Subcutaneous adipose tissue (tissue), 4 donors: ENCODE data around the gene IQCN. TPM values are rescaled to one million over a fixed set of nuclear protein-coding genes. Genes with fewer than 3 reads are reported as not detected.

Experiments used
- total RNA-seq, 4 donors: library from RNA; depleted of rRNA; stranded (reverse); fragments of >200 nt; gene quantifications; one replicate each; pipeline ENCODE4 v1.1.0, GENCODE V29; 2016
- TF ChIP-seq, protein P1 (sequence below): fragments of 450-650 bp; IDR thresholded peaks from one replicate; pipeline ENCODE4 v1.5.1; 2016; ENCODE audit warnings: low read depth, mild to moderate bottlenecking, control low read depth, antibody characterized with exemption, moderate library complexity

Gene IQCN
- total RNA-seq, 4 donors from 2014 or later: 1.3 to 7.9 (median 3.0) TPM

- TF ChIP-seq, protein P1, sequence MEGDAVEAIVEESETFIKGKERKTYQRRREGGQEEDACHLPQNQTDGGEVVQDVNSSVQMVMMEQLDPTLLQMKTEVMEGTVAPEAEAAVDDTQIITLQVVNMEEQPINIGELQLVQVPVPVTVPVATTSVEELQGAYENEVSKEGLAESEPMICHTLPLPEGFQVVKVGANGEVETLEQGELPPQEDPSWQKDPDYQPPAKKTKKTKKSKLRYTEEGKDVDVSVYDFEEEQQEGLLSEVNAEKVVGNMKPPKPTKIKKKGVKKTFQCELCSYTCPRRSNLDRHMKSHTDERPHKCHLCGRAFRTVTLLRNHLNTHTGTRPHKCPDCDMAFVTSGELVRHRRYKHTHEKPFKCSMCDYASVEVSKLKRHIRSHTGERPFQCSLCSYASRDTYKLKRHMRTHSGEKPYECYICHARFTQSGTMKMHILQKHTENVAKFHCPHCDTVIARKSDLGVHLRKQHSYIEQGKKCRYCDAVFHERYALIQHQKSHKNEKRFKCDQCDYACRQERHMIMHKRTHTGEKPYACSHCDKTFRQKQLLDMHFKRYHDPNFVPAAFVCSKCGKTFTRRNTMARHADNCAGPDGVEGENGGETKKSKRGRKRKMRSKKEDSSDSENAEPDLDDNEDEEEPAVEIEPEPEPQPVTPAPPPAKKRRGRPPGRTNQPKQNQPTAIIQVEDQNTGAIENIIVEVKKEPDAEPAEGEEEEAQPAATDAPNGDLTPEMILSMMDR: no peak
Measured at GRCh38 chr19:18262144-18262543, 12.1 kb downstream of the IQCN start.

DNA sequence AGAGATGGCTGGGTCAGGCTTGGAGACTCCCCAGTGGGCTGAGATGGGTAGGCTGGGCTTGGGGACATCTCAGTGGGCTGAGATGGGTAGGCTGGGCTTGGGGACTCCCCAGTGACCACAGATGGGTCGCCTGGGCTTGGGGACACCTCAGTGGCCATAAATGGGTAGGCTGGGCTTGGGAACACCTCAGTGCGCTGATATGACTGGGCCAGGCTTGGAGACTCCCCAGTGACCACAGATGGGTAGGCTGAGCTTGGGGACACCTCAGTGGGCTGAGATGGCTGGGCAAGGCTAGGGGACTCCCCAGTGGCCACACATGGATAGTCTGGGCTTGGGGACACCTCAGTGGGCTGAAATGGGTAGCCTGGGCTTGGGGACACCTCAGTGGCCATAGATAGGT is 12.8 kb downstream of the IQCN start:
- TF ChIP-seq, protein P1: no peak

DNA sequence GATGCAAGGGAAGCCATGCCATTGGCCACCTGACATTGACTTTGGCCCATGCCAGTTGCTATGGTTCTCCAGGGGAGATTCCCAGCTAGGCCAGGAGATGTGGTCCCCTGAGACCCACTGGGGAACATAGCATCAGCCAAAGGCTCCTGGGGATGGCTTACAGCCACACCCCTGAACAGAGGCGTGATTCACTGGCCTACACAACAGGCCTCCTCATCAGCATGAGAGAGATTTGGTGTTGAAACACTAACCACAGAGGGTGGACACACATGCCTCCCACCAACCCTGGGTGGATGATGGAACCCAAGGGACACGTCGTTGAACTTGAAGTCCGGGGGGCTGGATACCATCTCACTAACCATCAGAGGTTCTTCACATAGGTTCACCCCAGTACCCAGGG is 14.4 kb downstream of the IQCN start:
- TF ChIP-seq, protein P1: no peak

GRCh38 chr19:18257503-18258470 is 16.5 kb downstream of the IQCN start:
- TF ChIP-seq, protein P1: no peak

DNA sequence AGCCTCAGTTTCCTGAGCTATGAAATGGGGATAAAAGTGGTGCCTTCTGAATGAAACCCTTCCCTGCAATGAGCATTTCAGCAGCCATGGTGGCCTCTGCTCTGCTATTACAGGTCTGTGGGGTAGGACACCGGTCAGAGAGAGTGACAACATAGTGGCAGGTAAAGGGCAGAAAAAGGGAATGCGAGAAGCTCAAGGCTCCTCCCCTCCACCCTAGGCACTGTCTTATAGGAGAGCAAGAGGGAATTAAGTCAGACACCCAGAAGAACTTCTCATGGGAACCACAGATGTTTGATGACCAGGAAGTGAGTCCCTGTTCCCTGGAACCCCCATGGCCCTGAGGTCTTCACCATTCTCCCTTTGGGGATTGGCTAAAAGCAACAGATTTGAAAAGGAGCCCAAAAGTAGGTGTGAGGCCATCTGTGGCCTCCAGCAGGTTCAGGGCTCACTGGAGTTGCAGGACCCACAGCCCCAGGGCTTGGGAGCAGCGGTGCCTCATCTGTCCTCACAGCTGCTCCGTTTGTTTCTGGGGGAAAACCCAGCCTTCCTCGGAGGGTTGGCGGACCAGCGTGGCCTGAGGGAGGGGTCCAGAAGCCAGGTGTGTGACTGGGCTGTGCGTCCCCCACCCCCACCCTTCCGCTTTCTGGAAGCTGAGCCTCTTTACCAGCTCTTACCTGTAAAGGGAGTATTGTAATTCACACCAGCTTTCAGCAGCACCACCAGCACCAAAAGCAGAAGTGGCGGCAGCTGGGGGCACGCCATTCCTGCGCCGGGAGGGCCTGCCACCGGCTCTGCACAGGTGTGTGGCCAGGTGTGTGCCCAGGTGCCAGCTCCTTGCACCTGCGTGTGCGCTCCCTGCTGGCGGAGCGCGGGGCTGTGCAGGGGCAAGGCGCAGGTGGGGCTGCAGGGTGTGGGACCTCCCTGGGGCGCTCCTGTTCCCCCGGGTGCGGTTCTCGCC is 19.4 kb downstream of the IQCN start:
- TF ChIP-seq, protein P1: no peak

GRCh38 chr19:18253716-18254115 is 20.5 kb downstream of the IQCN start:
- TF ChIP-seq, protein P1: no peak

GRCh38 chr19:18253130-18253529 is 21.1 kb downstream of the IQCN start:
- TF ChIP-seq, protein P1: no peak
